Measurements from ENCODE around the gene KANSL1.

- TF ChIP-seq EP300 (IDR thresholded peaks at IDR 0.05): no peak
- TF ChIP-seq, protein P1, sequence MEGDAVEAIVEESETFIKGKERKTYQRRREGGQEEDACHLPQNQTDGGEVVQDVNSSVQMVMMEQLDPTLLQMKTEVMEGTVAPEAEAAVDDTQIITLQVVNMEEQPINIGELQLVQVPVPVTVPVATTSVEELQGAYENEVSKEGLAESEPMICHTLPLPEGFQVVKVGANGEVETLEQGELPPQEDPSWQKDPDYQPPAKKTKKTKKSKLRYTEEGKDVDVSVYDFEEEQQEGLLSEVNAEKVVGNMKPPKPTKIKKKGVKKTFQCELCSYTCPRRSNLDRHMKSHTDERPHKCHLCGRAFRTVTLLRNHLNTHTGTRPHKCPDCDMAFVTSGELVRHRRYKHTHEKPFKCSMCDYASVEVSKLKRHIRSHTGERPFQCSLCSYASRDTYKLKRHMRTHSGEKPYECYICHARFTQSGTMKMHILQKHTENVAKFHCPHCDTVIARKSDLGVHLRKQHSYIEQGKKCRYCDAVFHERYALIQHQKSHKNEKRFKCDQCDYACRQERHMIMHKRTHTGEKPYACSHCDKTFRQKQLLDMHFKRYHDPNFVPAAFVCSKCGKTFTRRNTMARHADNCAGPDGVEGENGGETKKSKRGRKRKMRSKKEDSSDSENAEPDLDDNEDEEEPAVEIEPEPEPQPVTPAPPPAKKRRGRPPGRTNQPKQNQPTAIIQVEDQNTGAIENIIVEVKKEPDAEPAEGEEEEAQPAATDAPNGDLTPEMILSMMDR (IDR thresholded peaks at IDR 0.05): no peak
- no peak for TF ChIP-seq POLR2A (IDR thresholded peaks at IDR 0.05)
Observed at GRCh38 chr17:46049656-46050055, 143.6 kb downstream of the KANSL1 start.
